ENCODE data around the gene AQP7. TPM values are rescaled to one million over a fixed set of nuclear protein-coding genes. Genes with fewer than 3 reads are reported as not detected.

AQP7 gene
- total RNA-seq, 3 donors from 2014 or later, result 9.2 to 25.2 (median 17.2) TPM

DNA sequence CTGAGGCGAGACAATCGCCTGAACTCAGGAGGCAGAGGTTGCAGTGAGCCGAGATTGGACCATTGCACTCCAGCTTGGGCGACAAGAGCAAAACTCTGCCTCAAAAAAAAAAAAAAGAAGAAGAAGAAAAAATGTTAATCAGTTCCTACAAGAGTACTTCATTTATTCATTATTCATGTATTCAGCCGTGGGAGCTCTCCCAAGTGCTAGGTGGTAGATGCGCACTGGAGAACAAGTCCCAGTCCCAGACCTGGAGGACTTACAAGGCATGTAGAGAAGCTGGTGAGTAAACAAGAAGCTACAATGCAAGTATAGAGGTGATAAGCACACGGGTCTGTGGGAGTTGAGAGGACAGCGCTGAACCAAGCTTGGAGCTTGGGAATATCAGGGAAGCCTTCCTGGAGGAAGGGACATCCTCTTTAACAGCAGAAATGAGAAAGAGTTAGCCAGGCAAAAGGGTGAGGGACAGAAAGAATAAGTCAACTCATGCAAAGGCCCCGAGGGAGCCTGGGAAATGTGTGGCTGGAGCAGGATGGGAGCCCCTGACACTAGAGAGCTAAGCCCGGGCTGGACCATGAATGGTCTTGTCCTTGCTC lies 17.4 kb upstream of the AQP7 start:
- TF ChIP-seq, protein P1, sequence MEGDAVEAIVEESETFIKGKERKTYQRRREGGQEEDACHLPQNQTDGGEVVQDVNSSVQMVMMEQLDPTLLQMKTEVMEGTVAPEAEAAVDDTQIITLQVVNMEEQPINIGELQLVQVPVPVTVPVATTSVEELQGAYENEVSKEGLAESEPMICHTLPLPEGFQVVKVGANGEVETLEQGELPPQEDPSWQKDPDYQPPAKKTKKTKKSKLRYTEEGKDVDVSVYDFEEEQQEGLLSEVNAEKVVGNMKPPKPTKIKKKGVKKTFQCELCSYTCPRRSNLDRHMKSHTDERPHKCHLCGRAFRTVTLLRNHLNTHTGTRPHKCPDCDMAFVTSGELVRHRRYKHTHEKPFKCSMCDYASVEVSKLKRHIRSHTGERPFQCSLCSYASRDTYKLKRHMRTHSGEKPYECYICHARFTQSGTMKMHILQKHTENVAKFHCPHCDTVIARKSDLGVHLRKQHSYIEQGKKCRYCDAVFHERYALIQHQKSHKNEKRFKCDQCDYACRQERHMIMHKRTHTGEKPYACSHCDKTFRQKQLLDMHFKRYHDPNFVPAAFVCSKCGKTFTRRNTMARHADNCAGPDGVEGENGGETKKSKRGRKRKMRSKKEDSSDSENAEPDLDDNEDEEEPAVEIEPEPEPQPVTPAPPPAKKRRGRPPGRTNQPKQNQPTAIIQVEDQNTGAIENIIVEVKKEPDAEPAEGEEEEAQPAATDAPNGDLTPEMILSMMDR (IDR thresholded peaks at IDR 0.05), result no peak
- DNase-seq, result no peak
- Histone ChIP-seq H3K4me3 (no peak overlapping the region), H3K4me1 (ENCODE audit: low read depth) (peaks cover 14% of the 10 kb centered on the region), H3K9me3 (no peaks in the 10 kb centered on the region), H3K36me3 (ENCODE audit: low read depth) (no peaks in the 10 kb centered on the region)
- ATAC-seq, result no peak
- intact Hi-C loops (cut with DNase I, micrococcal nuclease), result no loop called here

DNA sequence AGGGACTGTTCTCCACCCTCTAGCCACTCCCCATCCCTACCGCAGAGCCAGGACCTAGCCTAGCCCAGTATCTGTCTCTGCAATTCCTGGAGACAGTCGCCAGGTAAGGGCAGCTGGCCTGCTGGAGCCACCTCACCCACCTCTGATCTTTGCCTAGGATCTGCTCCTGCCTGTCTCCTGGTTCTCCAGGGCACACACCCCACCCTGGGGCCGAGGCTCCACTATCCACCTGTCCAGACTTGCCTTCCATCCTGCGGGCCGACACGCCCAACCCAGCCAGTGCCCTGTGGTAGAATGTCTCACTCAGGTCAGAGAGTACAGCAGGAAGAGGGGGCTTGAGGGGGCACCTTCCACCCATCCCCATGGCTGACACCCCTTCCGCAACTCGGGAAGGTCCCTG lies 15.7 kb upstream of the AQP7 start:
- TF ChIP-seq, protein P1 (IDR thresholded peaks at IDR 0.05), result no peak
- DNase-seq (peak; percentile 57 to 64 (median 64)), ATAC-seq (peak; percentile 44)
- no peak overlapping the region for H3K4me3 ChIP-seq
- H3K4me1 ChIP-seq (ENCODE audit: low read depth), result peaks cover 14% of the 10 kb centered on the region
- intact Hi-C loops (cut with DNase I, micrococcal nuclease), result no loop called here
- no peaks in the 10 kb centered on the region for H3K36me3 ChIP-seq (ENCODE audit: low read depth)
- H3K9me3 ChIP-seq, result no peaks in the 10 kb centered on the region

DNA sequence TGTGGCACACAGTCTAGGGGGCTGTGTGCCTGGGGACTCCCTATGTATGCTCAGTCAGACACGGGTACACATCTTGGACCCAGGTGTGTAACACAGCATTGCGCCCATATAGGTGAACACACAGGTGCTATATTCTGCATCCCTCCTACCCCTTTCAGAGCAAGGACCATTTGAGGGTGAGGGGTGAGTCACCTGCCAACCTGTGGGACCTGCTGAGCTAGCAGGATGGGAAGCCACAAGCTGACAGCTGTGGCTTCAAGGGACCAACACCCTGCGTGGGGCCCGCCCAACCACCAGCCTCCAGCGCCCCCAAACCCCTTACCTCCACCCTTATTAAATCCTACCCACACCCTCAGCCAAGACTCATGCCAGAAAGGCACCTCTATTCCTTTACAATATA lies 14.6 kb upstream of the AQP7 start:
- DNase-seq, result no peak
- TF ChIP-seq, protein P1 (IDR thresholded peaks at IDR 0.05), result no peak
- no peak for ATAC-seq
- no peaks in the 10 kb centered on the region for H3K36me3 ChIP-seq (ENCODE audit: low read depth)
- H3K4me1 ChIP-seq (ENCODE audit: low read depth), result peaks cover 14% of the 10 kb centered on the region
- H3K4me3 ChIP-seq, result no peak overlapping the region
- no peaks in the 10 kb centered on the region for H3K9me3 ChIP-seq
- intact Hi-C loops (cut with DNase I, micrococcal nuclease), result loop anchor here in 1 of 2 donors (2.0 kb wide), 1 partner anchor 42 kb away; no protein-coding TSS in a partner anchor

DNA sequence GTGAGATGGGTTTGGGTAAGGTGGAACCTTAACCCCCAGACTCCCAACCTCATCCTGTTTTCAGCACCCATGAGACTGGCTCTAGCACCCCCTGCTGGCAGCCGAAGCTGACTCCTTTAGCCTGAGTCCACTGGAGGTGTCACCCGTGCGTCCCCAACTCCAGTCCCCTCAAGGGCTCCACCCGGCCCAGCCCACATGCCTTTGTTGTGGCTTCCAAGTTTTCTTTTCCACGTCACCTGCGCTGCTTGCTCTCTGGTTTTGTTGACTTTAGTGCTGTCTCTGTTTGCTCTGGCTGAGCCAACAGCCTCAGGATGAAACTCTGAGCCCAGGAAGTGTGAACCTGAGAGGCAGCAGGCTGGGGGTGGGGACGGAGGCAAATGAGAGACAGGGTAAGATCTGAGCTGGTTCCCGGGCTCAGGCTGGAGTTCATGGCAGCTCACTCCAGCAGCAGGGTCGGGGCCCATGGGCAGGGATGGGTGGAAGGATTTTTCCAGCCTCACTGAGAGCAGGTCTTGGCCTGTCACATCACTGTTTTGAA lies 13.2 kb upstream of the AQP7 start:
- no peaks in the 10 kb centered on the region for H3K36me3 ChIP-seq (ENCODE audit: low read depth)
- DNase-seq (peak; percentile 92 to 96 (median 92)), ATAC-seq (peak; percentile 92)
- no peaks in the 10 kb centered on the region for H3K9me3 ChIP-seq
- H3K4me3 ChIP-seq, result no peak overlapping the region
- TF ChIP-seq, protein P1 (IDR thresholded peaks at IDR 0.05), result peak; percentile 69
- H3K4me1 ChIP-seq (ENCODE audit: low read depth), result peaks cover 14% of the 10 kb centered on the region
- intact Hi-C loops (cut with DNase I, micrococcal nuclease), result loop anchor here in 1 of 2 donors (2.0 kb wide), 1 partner anchor 41 kb away; no protein-coding TSS in a partner anchor

- peak; percentile 5 for ATAC-seq
- Histone ChIP-seq H3K4me3 (no peak overlapping the region), H3K36me3 (ENCODE audit: low read depth) (no peaks in the 10 kb centered on the region), H3K9me3 (no peaks in the 10 kb centered on the region), H3K4me1 (ENCODE audit: low read depth) (peaks cover 14% of the 10 kb centered on the region)
- DNase-seq, result peak; percentile 24 to 62 (median 49)
- TF ChIP-seq, protein P1 (IDR thresholded peaks at IDR 0.05), result no peak
- intact Hi-C loops (cut with DNase I, micrococcal nuclease), result no loop called here
These were observed 12.6 kb upstream of the AQP7 start for GRCh38 chr9:33414889-33415500.

Data from mucosa of descending colon (tissue), 3 donors.